ENCODE results near the gene NAB1.
"Not testable (repeated sequence)": the region's sequence is repeated elsewhere in the genome, so short reads cannot be mapped to it uniquely, and the experiment has no call there.

The NAB1 gene

GRCh38 chr2:190649035-190649797 is at the start of gene NAB1:
Gene NAB1, plus strand, starts transcription at chr2:190649083. Its CDS starts 10,094 bp downstream, at chr2:190659177.
- no peak for DNase-seq (ENCODE audit: low read depth)

DNA sequence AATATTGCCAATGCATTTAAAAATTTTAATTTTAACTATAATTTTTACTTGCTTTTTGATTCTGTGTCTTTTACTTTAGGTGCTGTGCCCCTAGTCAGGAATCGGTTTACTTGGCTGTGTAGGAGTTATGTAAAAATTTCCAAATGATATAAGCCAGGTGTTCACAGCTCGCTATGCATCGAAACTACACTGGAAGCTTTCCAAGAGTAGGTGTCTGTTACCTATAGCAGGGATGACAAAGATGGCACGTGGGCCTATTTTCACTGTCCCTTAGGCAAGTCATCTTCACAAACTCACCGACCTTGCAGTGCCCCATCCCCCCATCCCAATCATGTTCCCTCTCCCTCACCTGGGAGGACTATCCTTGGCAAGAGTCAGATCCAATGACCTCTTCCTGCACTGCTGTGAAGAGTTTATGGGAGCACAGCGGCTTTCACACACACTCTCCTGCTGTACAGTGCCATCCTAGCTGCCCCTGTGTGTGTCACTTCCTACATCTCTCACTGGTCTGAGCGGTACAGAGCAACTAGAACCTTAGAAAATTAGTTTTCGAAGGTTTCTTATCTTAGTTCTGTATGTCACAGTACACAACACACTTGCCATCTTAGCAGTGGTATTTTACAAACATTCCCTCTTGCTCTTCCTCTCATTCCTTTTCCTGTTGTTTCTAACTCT is 49.2 kb upstream of the NAB1 start:
- DNase-seq (ENCODE audit: low read depth) = no peak

GRCh38 chr2:190600293-190601103 is 48.4 kb upstream of the NAB1 start:
- no peak for DNase-seq (ENCODE audit: low read depth)

DNA sequence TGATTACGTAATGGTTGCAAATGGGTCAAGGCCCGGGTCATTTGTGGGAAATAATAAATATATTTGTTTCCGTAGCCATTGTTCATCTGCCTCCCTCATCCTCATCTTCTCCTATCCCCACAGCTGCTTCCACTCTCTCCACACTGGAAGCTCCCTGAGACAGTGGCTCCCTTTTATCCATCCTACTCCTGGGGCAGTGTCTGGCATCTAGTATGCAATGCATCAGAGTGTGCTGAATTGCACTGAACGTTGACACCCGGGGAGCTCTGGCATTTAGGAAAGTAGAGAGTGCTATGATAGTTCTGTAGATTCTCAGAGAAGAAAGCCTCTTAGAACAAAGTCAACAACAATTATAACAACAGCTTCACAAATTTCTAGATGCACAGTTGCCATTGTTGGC is 45.5 kb upstream of the NAB1 start:
- DNase-seq (ENCODE audit: low read depth) = no peak

DNA sequence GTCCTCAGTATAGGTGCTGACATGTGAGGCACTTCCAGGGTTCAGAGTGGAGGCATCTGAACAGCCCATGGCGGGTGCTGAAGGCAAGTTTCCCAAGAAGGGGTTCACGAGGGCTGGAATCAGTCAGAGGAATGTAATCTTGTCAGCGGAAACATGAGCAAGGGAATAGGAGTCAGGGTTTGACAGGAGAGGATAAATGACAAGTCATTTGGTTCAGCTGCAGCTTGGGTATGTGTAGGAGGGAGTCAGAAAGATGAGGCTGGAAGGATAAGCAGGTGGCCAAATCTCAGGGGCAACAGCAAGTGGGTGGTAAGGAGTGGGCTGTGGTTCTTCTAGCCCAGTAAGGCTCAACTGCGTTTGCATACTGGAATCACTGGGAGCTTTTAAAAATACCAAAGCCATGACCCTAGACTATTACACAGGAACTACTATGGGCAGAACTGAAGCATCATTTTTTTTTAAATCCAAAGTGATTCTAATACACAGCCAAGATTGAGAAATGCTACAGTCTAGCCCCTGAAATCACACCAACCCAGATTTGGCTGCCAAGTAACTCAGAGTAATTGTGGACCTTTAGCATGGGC is 41.8 kb upstream of the NAB1 start:
- peak; percentile 64 for DNase-seq (ENCODE audit: low read depth)

DNA sequence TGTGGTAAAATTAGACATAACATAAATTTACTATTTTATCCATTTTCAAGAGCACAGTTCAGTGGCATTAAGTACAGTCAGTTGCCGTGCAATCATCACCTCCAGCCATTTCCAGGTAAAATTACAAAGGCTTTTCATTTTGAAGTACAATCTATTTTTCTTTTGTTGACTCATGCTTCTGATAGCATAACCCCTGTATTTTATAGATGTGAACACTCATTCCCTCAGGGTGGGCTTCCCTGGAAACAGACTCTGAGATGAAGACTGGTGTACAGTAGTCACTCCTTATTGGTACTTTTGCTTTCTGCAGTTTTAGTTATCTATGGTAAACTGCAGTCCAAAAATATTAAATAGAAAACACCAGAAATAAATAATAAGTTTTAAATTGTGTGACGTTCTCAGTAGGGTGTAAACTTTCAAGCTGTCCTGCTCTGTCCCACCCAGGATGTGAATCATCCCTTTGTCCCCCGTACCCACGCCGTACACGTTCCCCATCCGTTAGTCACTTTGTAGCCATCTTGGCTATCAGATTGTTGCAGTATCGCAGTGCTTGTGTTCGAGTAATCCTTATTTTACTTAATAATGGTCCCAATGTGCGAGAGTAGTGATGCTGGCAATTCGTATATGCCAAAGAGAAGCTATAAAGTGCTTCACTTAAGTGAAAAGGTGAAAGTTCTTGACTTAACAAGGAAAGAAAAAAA is 41.1 kb upstream of the NAB1 start:
- DNase-seq (ENCODE audit: low read depth) = peak; percentile 63

GRCh38 chr2:190608863-190609262 is 40.0 kb upstream of the NAB1 start:
- DNase-seq (ENCODE audit: low read depth) = not testable (repeated sequence)

DNA sequence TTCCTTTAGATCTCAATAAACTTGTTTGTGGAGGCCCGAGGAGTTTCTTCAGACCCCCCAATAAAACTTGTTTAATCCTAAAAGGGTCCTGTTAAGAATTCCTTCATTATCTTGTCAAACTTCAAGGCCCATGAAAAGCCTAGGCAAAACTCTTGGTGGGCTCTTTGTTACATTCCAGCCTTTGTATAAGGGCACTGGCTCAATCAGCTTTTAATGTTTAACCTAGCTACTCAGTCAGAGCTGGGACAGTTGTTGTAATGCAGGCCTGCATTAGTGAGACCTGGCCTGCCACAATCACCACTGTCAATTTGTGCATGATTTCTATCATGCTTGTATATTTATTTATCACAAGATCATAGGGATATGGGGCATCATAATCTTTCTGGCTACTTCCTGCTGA is 39.5 kb upstream of the NAB1 start:
- DNase-seq (ENCODE audit: low read depth) = not testable (repeated sequence)

DNA sequence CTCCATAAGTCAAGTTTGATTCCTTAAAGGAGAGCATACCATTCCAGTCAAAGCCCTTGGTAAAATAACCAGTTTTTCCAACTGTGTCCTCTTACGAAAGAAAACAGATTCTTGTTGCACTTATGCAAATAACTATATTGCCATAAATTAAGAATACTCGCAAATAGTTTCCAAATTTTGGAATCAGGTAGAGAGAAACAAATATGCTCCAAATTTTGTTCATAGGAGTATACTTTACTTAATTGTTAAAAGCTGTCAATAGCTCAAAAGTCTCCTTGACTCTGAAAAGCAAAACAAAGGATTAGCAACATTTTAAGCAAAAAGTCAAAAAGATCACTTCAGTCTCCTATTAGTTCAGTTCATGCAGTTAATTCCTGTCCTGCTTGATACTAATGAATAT is 38.4 kb upstream of the NAB1 start:
- not testable (repeated sequence) for DNase-seq (ENCODE audit: low read depth)

- DNase-seq (ENCODE audit: low read depth) = no peak
These were observed 33.2 kb upstream of the NAB1 start for GRCh38 chr2:190615555-190616200.

DNA sequence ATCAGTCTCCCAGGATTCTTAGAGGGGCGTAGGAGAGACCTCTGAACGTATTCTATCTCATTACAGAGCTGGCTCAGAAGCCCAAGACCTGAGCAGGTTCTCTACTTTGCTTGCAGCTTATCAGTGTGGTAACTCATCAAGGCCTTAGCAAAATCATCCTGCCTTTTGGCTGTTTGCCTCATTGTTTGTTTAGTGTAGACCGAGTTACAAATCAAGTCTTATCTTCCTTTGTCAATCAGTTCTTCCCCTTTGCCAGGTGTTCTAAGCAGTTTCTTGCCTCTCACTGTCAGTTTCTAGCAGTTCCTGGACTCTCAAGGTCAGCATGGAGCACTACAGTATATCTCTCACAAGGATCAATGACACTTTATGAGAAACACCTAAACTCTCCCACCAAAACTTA is 30.9 kb upstream of the NAB1 start:
- no peak for DNase-seq (ENCODE audit: low read depth)

GRCh38 chr2:190625691-190626090 is 23.2 kb upstream of the NAB1 start:
- DNase-seq (ENCODE audit: low read depth) = no peak

- no peak for DNase-seq (ENCODE audit: low read depth)
These were observed 22.2 kb upstream of the NAB1 start for GRCh38 chr2:190626641-190627210.

- no peak for DNase-seq (ENCODE audit: low read depth)
These were observed 21.2 kb upstream of the NAB1 start for GRCh38 chr2:190627448-190628412.

- DNase-seq (ENCODE audit: low read depth) = no peak
These were observed 20.1 kb upstream of the NAB1 start for GRCh38 chr2:190628591-190629319.

- DNase-seq (ENCODE audit: low read depth) = no peak
These were observed 14.5 kb upstream of the NAB1 start for GRCh38 chr2:190634381-190634780.

GRCh38 chr2:190635781-190636180 is 13.1 kb upstream of the NAB1 start:
- no peak for DNase-seq (ENCODE audit: low read depth)

DNA sequence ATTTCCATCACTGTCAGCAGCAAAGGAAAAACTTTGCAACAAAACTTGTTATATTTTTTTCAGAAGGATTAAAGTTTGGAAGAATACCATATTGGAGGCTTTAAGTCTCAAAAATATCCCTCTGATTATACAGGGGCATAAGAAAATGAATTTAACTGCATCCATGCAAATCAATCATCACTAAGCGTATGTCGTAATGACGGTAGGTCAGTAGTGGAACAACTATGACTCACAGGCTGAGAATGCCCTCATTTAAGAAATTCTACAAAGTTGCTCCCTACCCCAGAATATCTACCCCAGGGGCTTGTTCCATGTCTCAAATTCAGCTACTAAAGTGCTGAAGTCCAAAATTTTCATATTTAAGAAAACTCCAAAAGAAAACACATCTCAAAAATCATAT is 12.5 kb upstream of the NAB1 start:
- peak; percentile 24 for DNase-seq (ENCODE audit: low read depth)

DNA sequence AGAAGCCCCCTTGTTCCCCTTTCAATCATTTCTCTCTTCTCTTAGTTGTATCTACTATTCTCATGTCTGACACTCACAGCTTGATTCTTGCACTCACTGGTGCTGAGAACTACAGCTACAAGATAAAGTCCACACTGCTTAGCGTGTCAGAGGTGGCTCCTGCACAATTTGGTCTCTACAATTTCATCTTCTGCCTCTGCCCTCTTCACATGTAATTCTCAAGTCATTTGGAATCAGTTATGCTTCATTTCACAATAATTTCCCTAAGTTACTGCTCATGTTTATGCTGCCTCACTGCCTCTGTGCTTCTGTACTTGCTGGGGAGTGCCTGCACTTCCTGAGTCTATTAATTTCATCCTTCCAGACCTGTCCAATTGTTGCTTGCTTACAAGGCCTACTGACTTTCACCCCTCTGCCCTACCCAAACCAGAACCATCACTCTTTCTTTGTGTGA is 11.6 kb upstream of the NAB1 start:
- DNase-seq (ENCODE audit: low read depth) = no peak

All from HS-27A (cell line).